ENCODE measurements around the gene MICB.
"Not testable (repeated sequence)": the region's sequence is repeated elsewhere in the genome, so short reads cannot be mapped to it uniquely, and the experiment has no call there.

GRCh38 chr6:31499648-31500047 is 1.7 kb downstream of the MICB start:
- not testable (repeated sequence) for TF ChIP-seq CTCF (IDR thresholded peaks at IDR 0.05; ENCODE audit: insufficient read depth, low read length, poor library complexity, severe bottlenecking); EZH2phosphoT487 (conservative IDR thresholded peaks at IDR 0.05; ENCODE audit: low read length)

Measured in SU-DHL-6 (cell line).